ENCODE data around the gene PRKAR1B. TPM values are rescaled to one million over a fixed set of nuclear protein-coding genes. Genes with fewer than 3 reads are reported as not detected.

Gene PRKAR1B
- total and polyA plus RNA-seq, 10 donors = 9.9 to 39.5 (median 23.5) TPM

DNA sequence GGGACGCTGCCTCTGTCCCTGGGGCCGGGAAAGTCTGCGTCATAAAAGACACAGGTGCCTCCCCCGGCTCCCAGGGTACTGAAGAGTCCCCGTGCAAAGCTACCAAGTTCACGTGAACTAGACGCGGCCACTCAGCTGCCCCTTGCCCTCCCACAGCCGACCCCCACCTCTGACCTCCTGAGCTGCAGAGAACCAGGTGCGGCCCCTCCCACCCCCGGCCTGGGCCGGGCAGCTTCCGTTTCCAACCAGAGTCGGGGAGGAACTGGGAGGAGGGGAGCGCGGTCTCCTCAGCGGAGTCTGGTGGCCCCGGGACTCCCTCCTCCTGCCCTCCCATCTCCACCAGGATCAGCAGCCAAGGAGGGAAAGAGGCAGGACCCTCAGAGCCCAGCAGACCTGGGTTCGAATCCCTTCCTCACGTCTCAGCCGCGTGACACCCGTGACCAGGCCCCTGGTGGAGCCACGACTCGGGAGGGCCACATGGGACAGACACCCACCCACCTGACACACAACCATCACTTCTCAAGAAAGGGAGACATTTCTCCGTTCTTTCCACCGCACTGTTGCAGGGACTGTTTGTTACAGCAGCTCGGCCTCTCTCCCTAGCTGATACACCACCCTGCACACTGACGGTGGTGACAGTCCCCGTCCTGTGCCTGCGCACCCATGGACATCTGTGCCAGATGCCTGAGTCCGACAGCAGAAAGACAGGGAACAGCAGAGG, 170.1 kb downstream of the PRKAR1B start:
- Histone ChIP-seq H3K27ac (no peak overlapping the region), H3K4me1 (peaks cover 0 to 39% (median 15%) of the 10 kb centered on the region in 6 donors), H3K9me3 (peaks cover 0 to 4% (median 0%) of the 10 kb centered on the region in 8 donors), H3K27me3 (replicated peaks in 1 of 7) (no peaks in the 10 kb centered on the region), H3K4me3 (no peak overlapping the region), H3K36me3 (peaks cover 0 to 11% (median 0%) of the 10 kb centered on the region in 6 donors)
- DNase-seq = no peak
- intact Hi-C loops (cut with DNase I; ENCODE audit: low total_unique reads) = no loop called here
- TF ChIP-seq POLR2A (IDR thresholded peaks at IDR 0.05) (no peak), CTCF (IDR thresholded peaks at IDR 0.05 in 8 of 11, conservative IDR thresholded peaks at IDR 0.05 in 3 of 11) (no peak), POLR2AphosphoS5 (IDR thresholded peaks at IDR 0.05) (no peak)
- WGBS, 5 donors = 85 to 91% (median 89%) methylated on average over 17 to 32 of the region's 32 CpGs

DNA sequence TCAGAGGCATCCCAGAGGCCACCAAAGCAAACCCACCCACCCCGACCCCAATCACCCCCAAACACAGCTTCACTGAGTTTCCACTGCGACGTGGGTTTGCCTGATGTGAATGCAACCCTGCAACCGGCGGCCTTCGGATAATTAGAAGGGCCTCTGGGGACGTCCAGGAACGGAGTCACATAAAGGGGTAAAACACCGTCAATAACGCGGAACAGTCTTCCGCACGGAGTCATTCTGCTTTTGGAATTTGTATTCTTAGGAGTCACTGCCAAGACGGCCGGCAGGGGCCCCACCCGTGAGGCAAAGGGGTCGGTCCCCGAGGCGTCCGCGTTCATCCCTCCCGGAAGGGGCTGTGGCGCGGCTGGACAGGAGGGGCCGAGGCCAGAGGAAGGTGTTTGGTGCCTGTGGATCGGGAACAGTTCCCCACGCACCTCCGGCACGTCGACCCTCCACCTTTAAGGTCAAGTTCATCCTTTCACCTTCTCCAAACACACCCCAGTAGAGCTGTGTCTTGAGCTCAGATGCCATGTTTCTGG, 170.7 kb downstream of the PRKAR1B start:
- H3K4me3 ChIP-seq = no peak overlapping the region
- DNase-seq = no peak
- 83 to 96% (median 87%) methylated on average over 17 to 30 of the region's 30 CpGs for WGBS, 5 donors
- intact Hi-C loops (cut with DNase I; ENCODE audit: low total_unique reads) = no loop called here
- TF ChIP-seq CTCF (IDR thresholded peaks at IDR 0.05 in 8 of 11, conservative IDR thresholded peaks at IDR 0.05 in 3 of 11) = no peak
- TF ChIP-seq POLR2AphosphoS5 (IDR thresholded peaks at IDR 0.05) = peak in 1 of 3 donors; percentile 38
- peaks cover 0 to 4% (median 0%) of the 10 kb centered on the region in 8 donors for H3K9me3 ChIP-seq
- H3K27me3 ChIP-seq (replicated peaks in 1 of 7) = no peaks in the 10 kb centered on the region
- no peak overlapping the region for H3K27ac ChIP-seq
- H3K4me1 ChIP-seq = peaks cover 0 to 33% (median 12%) of the 10 kb centered on the region in 6 donors
- peaks cover 0 to 11% (median 0%) of the 10 kb centered on the region in 6 donors for H3K36me3 ChIP-seq

GRCh38 chr7:555551-556160, 171.4 kb downstream of the PRKAR1B start:
- Histone ChIP-seq H3K36me3 (peaks cover 0 to 11% (median 0%) of the 10 kb centered on the region in 6 donors), H3K4me3 (no peak overlapping the region), H3K9me3 (peaks cover 0 to 4% (median 0%) of the 10 kb centered on the region in 8 donors), H3K27me3 (replicated peaks in 1 of 7) (no peaks in the 10 kb centered on the region), H3K4me1 (peaks cover 0 to 26% (median 6%) of the 10 kb centered on the region in 6 donors), H3K27ac (no peak overlapping the region)
- TF ChIP-seq POLR2AphosphoS5 (IDR thresholded peaks at IDR 0.05) = no peak
- no peak for TF ChIP-seq CTCF (IDR thresholded peaks at IDR 0.05 in 8 of 11, conservative IDR thresholded peaks at IDR 0.05 in 3 of 11)
- TF ChIP-seq POLR2A (IDR thresholded peaks at IDR 0.05) = no peak
- DNase-seq = no peak
- intact Hi-C loops (cut with DNase I; ENCODE audit: low total_unique reads) = no loop called here
- WGBS, 5 donors = 93 to 98% (median 95%) methylated on average over 16 to 18 of the region's 18 CpGs

DNA sequence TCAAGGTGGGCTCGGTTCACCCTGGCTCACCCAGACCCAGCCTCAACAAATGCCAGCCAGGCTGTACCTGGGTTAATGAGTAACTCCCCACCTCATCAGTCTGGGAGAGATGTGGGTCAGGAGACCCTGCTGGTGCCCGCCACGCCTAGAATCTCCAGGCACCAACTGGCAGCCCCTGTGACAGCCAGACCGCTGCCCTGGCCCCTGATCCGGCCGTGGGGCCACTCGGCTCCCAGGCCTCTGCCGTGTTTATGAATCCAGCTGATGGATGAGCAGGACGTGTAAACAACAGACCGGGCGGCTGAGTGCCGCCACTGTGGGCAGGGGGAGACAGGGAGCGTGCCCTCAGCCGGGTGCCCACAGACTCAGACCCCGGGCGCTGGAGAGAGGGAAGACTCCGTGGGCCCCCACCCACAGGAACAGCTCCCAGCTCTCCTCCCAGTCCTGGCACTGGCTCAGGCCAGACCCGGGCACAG, 173.4 kb downstream of the PRKAR1B start:
- H3K27me3 ChIP-seq (replicated peaks in 1 of 7) = no peaks in the 10 kb centered on the region
- DNase-seq = no peak
- H3K4me1 ChIP-seq = peaks cover 0 to 16% (median 3%) of the 10 kb centered on the region in 6 donors
- H3K9me3 ChIP-seq = peaks cover 0 to 4% (median 0%) of the 10 kb centered on the region in 8 donors
- intact Hi-C loops (cut with DNase I; ENCODE audit: low total_unique reads) = no loop called here
- peaks cover 0 to 27% (median 5%) of the 10 kb centered on the region in 6 donors for H3K36me3 ChIP-seq
- H3K4me3 ChIP-seq = no peak overlapping the region
- no peak overlapping the region for H3K27ac ChIP-seq
- 91 to 97% (median 95%) methylated on average over 9 to 18 of the region's 18 CpGs for WGBS, 5 donors
- no peak for TF ChIP-seq POLR2AphosphoS5 (IDR thresholded peaks at IDR 0.05)
- TF ChIP-seq POLR2A (IDR thresholded peaks at IDR 0.05) = no peak
- TF ChIP-seq CTCF (IDR thresholded peaks at IDR 0.05 in 8 of 11, conservative IDR thresholded peaks at IDR 0.05 in 3 of 11) = no peak
